SK-N-SH treated with all-trans-retinoic acid at 6 μM for 48 hours (cell line): ENCODE results near the gene S100A11.

Experiments
- BACH2 ChIP-seq: fragments of 250-450 bp; sonication (Bioruptor Pico); IDR thresholded peaks from 2 replicates; pipeline ENCODE4 v1.9.0; 2021; ENCODE audit warnings: mild to moderate bottlenecking, borderline replicate concordance
- GLIS3 ChIP-seq: fragments of 250-450 bp; sonication (Bioruptor Pico); IDR thresholded peaks from 2 replicates; pipeline ENCODE4 v1.5.0; 2020; ENCODE audit warnings: mild to moderate bottlenecking, moderate library complexity
- ZC3H10 ChIP-seq: fragments of 250-450 bp; sonication (Bioruptor Pico); IDR thresholded peaks from 2 replicates; pipeline ENCODE4 v1.5.1; 2021; ENCODE audit warnings: mild to moderate bottlenecking, moderate library complexity
- TF ChIP-seq, protein P1 (sequence below): fragments of 250-450 bp; sonication (Bioruptor Pico); IDR thresholded peaks from 2 replicates; pipeline ENCODE4 v1.5.0; 2020; ENCODE audit warnings: mild to moderate bottlenecking, moderate library complexity
- TF ChIP-seq, protein P2 (sequence below): fragments of 250-450 bp; sonication (Bioruptor Pico); IDR thresholded peaks from 2 replicates; pipeline ENCODE4 v1.8.0; 2020; ENCODE audit warnings: mild to moderate bottlenecking, moderate library complexity, borderline replicate concordance

GRCh38 chr1:152049291-152050083 is 12.7 kb upstream of the S100A11 start:
- TF ChIP-seq, protein P1, sequence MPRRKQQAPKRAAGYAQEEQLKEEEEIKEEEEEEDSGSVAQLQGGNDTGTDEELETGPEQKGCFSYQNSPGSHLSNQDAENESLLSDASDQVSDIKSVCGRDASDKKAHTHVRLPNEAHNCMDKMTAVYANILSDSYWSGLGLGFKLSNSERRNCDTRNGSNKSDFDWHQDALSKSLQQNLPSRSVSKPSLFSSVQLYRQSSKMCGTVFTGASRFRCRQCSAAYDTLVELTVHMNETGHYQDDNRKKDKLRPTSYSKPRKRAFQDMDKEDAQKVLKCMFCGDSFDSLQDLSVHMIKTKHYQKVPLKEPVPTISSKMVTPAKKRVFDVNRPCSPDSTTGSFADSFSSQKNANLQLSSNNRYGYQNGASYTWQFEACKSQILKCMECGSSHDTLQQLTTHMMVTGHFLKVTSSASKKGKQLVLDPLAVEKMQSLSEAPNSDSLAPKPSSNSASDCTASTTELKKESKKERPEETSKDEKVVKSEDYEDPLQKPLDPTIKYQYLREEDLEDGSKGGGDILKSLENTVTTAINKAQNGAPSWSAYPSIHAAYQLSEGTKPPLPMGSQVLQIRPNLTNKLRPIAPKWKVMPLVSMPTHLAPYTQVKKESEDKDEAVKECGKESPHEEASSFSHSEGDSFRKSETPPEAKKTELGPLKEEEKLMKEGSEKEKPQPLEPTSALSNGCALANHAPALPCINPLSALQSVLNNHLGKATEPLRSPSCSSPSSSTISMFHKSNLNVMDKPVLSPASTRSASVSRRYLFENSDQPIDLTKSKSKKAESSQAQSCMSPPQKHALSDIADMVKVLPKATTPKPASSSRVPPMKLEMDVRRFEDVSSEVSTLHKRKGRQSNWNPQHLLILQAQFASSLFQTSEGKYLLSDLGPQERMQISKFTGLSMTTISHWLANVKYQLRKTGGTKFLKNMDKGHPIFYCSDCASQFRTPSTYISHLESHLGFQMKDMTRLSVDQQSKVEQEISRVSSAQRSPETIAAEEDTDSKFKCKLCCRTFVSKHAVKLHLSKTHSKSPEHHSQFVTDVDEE, result no peak
- TF ChIP-seq BACH2 (no peak), ZC3H10 (CRISPR knock-in tag) (no peak), GLIS3 (no peak)
- TF ChIP-seq, protein P2, sequence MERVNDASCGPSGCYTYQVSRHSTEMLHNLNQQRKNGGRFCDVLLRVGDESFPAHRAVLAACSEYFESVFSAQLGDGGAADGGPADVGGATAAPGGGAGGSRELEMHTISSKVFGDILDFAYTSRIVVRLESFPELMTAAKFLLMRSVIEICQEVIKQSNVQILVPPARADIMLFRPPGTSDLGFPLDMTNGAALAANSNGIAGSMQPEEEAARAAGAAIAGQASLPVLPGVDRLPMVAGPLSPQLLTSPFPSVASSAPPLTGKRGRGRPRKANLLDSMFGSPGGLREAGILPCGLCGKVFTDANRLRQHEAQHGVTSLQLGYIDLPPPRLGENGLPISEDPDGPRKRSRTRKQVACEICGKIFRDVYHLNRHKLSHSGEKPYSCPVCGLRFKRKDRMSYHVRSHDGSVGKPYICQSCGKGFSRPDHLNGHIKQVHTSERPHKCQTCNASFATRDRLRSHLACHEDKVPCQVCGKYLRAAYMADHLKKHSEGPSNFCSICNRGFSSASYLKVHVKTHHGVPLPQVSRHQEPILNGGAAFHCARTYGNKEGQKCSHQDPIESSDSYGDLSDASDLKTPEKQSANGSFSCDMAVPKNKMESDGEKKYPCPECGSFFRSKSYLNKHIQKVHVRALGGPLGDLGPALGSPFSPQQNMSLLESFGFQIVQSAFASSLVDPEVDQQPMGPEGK (CRISPR knock-in tag), result no peak
